ENCODE measurements around the gene UQCC3. TPM values are rescaled to one million over a fixed set of nuclear protein-coding genes. Genes with fewer than 3 reads are reported as not detected.
"Not testable (repeated sequence)": the region's sequence is repeated elsewhere in the genome, so short reads cannot be mapped to it uniquely, and the experiment has no call there.

Gene UQCC3
- total RNA-seq, 1 donor from 2014 or later, result 11.4 TPM

DNA sequence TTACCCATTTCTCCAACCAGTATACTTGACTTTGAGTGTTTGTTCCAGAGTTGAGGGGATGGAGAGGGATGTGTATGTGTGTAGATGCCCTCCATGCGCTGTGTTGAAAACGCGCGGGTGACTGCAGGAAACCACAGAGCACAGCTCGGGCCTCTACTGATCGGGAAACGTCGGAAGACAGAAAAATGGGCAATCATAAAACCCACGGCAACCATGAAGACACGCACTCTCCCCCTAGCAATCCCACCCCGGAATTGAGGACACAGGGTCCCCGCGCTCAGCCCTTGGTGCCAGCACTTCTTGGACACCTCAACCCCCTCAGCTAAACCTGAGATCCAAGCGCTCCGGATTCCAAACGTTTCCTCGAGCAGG lies 251 bp upstream of the UQCC3 start:
- Mint-ChIP-seq H3K9me3 (no peaks in the 10 kb centered on the region), H3K4me3 (peak overlapping the region; percentile 97), H3K36me3 (ENCODE audit: low read depth) (peaks cover 21% of the 10 kb centered on the region), H3K27ac (peak overlapping the region; percentile 98), H3K27me3 (ENCODE audit: insufficient read depth) (no peaks in the 10 kb centered on the region), H3K4me1 (ENCODE audit: low read depth) (peaks cover 37% of the 10 kb centered on the region)
- intact Hi-C loops (cut with micrococcal nuclease), result loop anchor here (1.0 to 10.0 kb wide), 6 partner anchors 8 to 246 kb away; partner anchors contain the start of genes HNRNPUL2, INTS5, TUT1 and UBXN1
- no peak for DNase-seq (ENCODE audit: low spot score)

DNA sequence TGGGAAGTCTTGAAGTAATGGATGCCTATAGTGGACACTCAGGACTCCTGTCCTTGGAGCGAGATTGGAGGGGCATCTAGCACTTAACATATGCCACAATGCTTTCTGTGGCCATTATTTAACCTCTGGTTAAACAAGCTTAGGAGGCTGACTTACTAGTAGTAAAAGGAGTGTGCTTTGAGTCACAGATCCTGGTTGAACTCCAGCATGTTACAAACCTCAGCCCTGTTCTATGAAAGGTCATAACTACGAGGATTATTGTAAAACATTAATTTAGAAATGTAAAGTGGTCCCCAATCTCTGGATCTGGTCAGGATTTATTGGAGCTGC lies 1.7 kb downstream of the UQCC3 start:
- H3K4me3 Mint-ChIP-seq, result peak overlapping the region; percentile 97
- peak overlapping the region; percentile 98 for H3K27ac Mint-ChIP-seq
- no peaks in the 10 kb centered on the region for H3K27me3 Mint-ChIP-seq (ENCODE audit: insufficient read depth)
- DNase-seq (ENCODE audit: low spot score), result no peak
- H3K36me3 Mint-ChIP-seq (ENCODE audit: low read depth), result peaks cover 20% of the 10 kb centered on the region
- intact Hi-C loops (cut with micrococcal nuclease), result loop anchor here (10.0 kb wide), 1 partner anchor 248 kb away; no protein-coding TSS in a partner anchor
- no peaks in the 10 kb centered on the region for H3K9me3 Mint-ChIP-seq
- peaks cover 40% of the 10 kb centered on the region for H3K4me1 Mint-ChIP-seq (ENCODE audit: low read depth)

DNA sequence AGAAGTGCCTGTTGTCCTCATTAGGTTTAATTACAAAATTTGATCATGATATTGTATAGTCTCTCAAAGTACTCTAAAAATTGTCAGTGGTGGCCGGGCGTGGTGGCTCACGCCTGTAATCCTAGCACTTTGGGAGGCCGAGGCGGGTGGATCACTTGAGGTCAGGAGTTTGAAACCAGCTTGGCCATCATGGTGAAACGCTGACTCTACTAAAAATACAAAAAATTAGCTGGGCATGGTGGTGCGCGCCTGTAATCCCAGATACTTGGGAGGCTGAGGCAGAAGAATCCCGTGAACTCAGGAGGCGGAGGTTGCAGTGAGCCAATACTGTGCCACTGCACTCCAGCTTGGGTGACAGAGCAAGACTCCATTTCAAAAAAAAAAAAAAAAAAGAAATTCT lies 3.9 kb downstream of the UQCC3 start:
- Mint-ChIP-seq H3K4me1 (ENCODE audit: low read depth) (peaks cover 34% of the 10 kb centered on the region), H3K36me3 (ENCODE audit: low read depth) (peaks cover 16% of the 10 kb centered on the region)
- intact Hi-C loops (cut with micrococcal nuclease), result loop anchor here (10.0 kb wide), 1 partner anchor 251 kb away; no protein-coding TSS in a partner anchor
- not testable (repeated sequence) for H3K27ac Mint-ChIP-seq; H3K9me3 Mint-ChIP-seq; DNase-seq (ENCODE audit: low spot score); H3K4me3 Mint-ChIP-seq; H3K27me3 Mint-ChIP-seq (ENCODE audit: insufficient read depth)

GRCh38 chr11:62676698-62677097 lies 5.2 kb downstream of the UQCC3 start:
- Mint-ChIP-seq H3K36me3 (ENCODE audit: low read depth) (peaks cover 16% of the 10 kb centered on the region), H3K9me3 (no peaks in the 10 kb centered on the region), H3K27ac (peak overlapping the region; percentile 6), H3K27me3 (ENCODE audit: insufficient read depth) (no peaks in the 10 kb centered on the region), H3K4me3 (peak overlapping the region; percentile 80), H3K4me1 (ENCODE audit: low read depth) (peaks cover 40% of the 10 kb centered on the region)
- intact Hi-C loops (cut with micrococcal nuclease), result loop anchor here (10.0 kb wide), 1 partner anchor 252 kb away; no protein-coding TSS in a partner anchor
- DNase-seq (ENCODE audit: low spot score), result no peak

- Mint-ChIP-seq H3K27me3 (ENCODE audit: insufficient read depth) (no peaks in the 10 kb centered on the region), H3K4me1 (ENCODE audit: low read depth) (peaks cover 40% of the 10 kb centered on the region)
- intact Hi-C loops (cut with micrococcal nuclease), result loop anchor here (10.0 kb wide), 1 partner anchor 252 kb away; no protein-coding TSS in a partner anchor
Measured at GRCh38 chr11:62677156-62677555, 5.7 kb downstream of the UQCC3 start.

GRCh38 chr11:62677714-62678113 lies 6.2 kb downstream of the UQCC3 start:
- peaks cover 16% of the 10 kb centered on the region for H3K36me3 Mint-ChIP-seq (ENCODE audit: low read depth)
- H3K9me3 Mint-ChIP-seq, result no peaks in the 10 kb centered on the region
- no peaks in the 10 kb centered on the region for H3K27me3 Mint-ChIP-seq (ENCODE audit: insufficient read depth)
- H3K4me3 Mint-ChIP-seq, result peak overlapping the region; percentile 80
- peak overlapping the region; percentile 82 for H3K27ac Mint-ChIP-seq
- no peak for DNase-seq (ENCODE audit: low spot score)
- H3K4me1 Mint-ChIP-seq (ENCODE audit: low read depth), result peaks cover 40% of the 10 kb centered on the region
- intact Hi-C loops (cut with micrococcal nuclease), result loop anchor here (2.0 to 10.0 kb wide), 2 partner anchors 13 to 253 kb away; partner anchors contain the start of genes C11orf98 and CSKMT

More at GRCh38 chr11:62677156-62677555, 5.7 kb downstream of the UQCC3 start:
- H3K36me3 Mint-ChIP-seq (ENCODE audit: low read depth), result peaks cover 16% of the 10 kb centered on the region
- peak overlapping the region; percentile 6 for H3K27ac Mint-ChIP-seq
- no peaks in the 10 kb centered on the region for H3K9me3 Mint-ChIP-seq
- peak overlapping the region; percentile 80 for H3K4me3 Mint-ChIP-seq
- DNase-seq (ENCODE audit: low spot score), result no peak

- peaks cover 16% of the 10 kb centered on the region for H3K36me3 Mint-ChIP-seq (ENCODE audit: low read depth)
- H3K4me1 Mint-ChIP-seq (ENCODE audit: low read depth), result peaks cover 36% of the 10 kb centered on the region
- no peaks in the 10 kb centered on the region for H3K9me3 Mint-ChIP-seq
- peak overlapping the region; percentile 82 for H3K27ac Mint-ChIP-seq
- DNase-seq (ENCODE audit: low spot score), result no peak
- intact Hi-C loops (cut with micrococcal nuclease), result loop anchor here (2.0 to 10.0 kb wide), 2 partner anchors 14 to 254 kb away; partner anchors contain the start of genes C11orf98 and CSKMT
- H3K4me3 Mint-ChIP-seq, result peak overlapping the region; percentile 80
- H3K27me3 Mint-ChIP-seq (ENCODE audit: insufficient read depth), result no peaks in the 10 kb centered on the region
Measured at GRCh38 chr11:62678433-62678769, 6.9 kb downstream of the UQCC3 start.

- Mint-ChIP-seq H3K9me3 (no peaks in the 10 kb centered on the region), H3K27me3 (ENCODE audit: insufficient read depth) (no peaks in the 10 kb centered on the region), H3K36me3 (ENCODE audit: low read depth) (peaks cover 16% of the 10 kb centered on the region), H3K27ac (peak within 1 kb of the TSS; percentile 82), H3K4me1 (ENCODE audit: low read depth) (peaks cover 36% of the 10 kb centered on the region), H3K4me3 (peak within 1 kb of the TSS; percentile 80)
- intact Hi-C loops (cut with micrococcal nuclease), result loop anchor here (1.0 to 10.0 kb wide), 9 partner anchors 8 to 254 kb away; partner anchors contain the start of genes C11orf98, CSKMT, HNRNPUL2 and INTS5
- DNase-seq (ENCODE audit: low spot score), result peak; percentile 79
Measured at GRCh38 chr11:62678770-62679696, 7.6 kb downstream of the UQCC3 start, which contains the start of gene UBXN1. TSS of gene UBXN1 (minus strand) at chr11:62679073. CDS start at chr11:62678923, 150 bp downstream.

GRCh38 chr11:62680825-62681240 lies 9.4 kb downstream of the UQCC3 start:
- Mint-ChIP-seq H3K4me3 (peak overlapping the region; percentile 72), H3K4me1 (ENCODE audit: low read depth) (peaks cover 30% of the 10 kb centered on the region), H3K27me3 (ENCODE audit: insufficient read depth) (no peaks in the 10 kb centered on the region), H3K9me3 (no peaks in the 10 kb centered on the region), H3K27ac (peak overlapping the region; percentile 67), H3K36me3 (ENCODE audit: low read depth) (peaks cover 13% of the 10 kb centered on the region)
- intact Hi-C loops (cut with micrococcal nuclease), result no loop called here
- no peak for DNase-seq (ENCODE audit: low spot score)

DNA sequence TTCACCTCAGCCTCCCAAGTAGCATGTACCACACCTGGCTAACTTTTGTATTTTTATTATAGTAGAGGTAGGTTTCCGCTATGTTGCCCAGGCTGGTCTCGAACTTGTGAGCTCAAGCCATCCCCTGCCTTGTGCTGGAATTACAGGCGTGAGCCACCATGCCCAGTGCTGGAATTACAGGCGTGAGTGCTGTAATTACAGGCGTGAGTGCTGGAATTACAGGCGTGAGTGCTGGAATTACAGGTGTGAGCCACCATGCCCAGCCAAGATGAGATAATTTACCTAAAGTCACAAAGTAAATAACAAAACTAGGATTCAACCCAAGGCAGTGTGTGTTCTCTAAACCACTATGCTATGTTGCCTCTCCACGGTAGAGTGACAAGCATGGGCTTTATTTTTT lies 11.0 kb downstream of the UQCC3 start:
- Mint-ChIP-seq H3K27me3 (ENCODE audit: insufficient read depth) (no peaks in the 10 kb centered on the region), H3K4me1 (ENCODE audit: low read depth) (peaks cover 21% of the 10 kb centered on the region), H3K4me3 (no peak overlapping the region), H3K27ac (no peak overlapping the region), H3K9me3 (no peaks in the 10 kb centered on the region), H3K36me3 (ENCODE audit: low read depth) (peaks cover 7% of the 10 kb centered on the region)
- no peak for DNase-seq (ENCODE audit: low spot score)
- intact Hi-C loops (cut with micrococcal nuclease), result no loop called here

DNA sequence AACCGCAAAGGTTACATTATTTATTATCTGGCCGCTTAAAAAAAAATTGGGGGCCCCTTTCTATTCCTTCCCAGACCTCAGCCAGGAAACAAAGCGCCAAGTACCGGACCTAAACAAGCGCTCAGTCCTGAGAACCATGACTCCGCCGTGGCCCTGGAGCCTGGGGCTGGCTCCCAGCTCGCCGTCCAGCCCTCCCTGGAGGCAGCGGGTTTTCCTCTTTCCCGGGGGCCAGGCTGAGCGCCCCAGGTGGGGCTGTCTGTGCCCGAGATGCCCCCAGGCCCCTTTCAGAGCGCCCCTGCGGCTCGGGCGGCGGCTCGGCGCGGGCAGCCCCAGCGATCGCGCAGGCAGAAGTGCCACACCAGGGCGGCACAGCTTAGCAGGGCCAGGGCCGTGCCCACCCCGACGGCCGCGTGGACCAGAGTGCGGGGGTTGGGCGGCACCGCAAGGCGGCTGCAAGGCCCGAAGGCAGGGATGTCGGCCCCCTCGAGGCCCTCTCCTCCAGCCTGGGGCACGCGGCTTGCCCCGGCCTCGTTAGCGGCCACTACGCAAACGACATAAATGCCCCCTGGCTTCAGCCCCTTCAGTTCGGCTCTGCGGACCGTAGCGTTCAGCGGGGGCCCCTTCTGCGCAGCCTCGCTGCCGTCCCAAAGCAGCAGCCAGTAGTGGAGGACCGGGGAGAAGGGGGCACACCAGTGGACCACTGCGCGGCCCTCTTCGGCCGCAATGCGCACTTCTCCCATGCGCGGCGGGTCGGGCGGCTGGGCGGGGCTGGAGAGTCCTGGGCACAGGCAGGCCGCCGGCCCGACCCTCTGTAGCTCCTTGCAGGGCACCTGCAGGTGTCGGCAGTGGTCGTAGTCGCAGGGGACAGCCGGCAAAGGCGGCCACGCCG lies 16.3 kb downstream of the UQCC3 start:
- Mint-ChIP-seq H3K4me1 (ENCODE audit: low read depth) (no peaks in the 10 kb centered on the region), H3K27ac (no peak overlapping the region), H3K36me3 (ENCODE audit: low read depth) (peaks cover 14% of the 10 kb centered on the region), H3K27me3 (ENCODE audit: insufficient read depth) (peaks cover 6% of the 10 kb centered on the region), H3K9me3 (no peaks in the 10 kb centered on the region), H3K4me3 (no peak overlapping the region)
- DNase-seq (ENCODE audit: low spot score), result no peak
- intact Hi-C loops (cut with micrococcal nuclease), result no loop called here

DNA sequence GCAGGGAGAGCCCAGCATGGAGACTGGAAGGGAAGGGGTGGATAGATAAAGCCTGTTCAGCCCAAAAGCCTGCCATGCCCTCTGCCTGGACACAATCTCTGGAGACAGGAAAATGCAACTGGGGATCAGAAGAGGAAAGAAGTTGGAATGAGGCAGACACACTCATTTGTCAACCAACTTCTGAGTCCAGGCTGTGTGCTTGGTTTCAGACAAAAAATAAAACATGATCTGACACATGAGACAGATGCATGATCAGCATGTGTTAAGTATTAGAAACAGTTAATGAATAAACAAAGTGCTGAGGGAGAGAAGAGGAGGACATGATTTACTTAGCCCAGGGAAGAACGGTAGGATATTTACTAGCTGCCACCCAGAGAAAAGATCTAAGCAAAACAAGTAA lies 17.0 kb downstream of the UQCC3 start:
- intact Hi-C loops (cut with micrococcal nuclease), result no loop called here
- peaks cover 17% of the 10 kb centered on the region for H3K36me3 Mint-ChIP-seq (ENCODE audit: low read depth)
- no peak overlapping the region for H3K4me3 Mint-ChIP-seq
- no peak overlapping the region for H3K27ac Mint-ChIP-seq
- H3K4me1 Mint-ChIP-seq (ENCODE audit: low read depth), result no peaks in the 10 kb centered on the region
- no peak for DNase-seq (ENCODE audit: low spot score)
- H3K27me3 Mint-ChIP-seq (ENCODE audit: insufficient read depth), result peaks cover 6% of the 10 kb centered on the region
- no peaks in the 10 kb centered on the region for H3K9me3 Mint-ChIP-seq
